A549 (cell line): ENCODE measurements around the gene MYOD1.

Source experiments
- BHLHE40 ChIP-seq: IDR thresholded peaks from 2 replicates; pipeline ENCODE4 v1.6.1; 2012; ENCODE audit warnings: low read depth, low read length, inconsistent platforms
- CEBPB ChIP-seq, 2 experiments: fragments of >200 bp in 1 of 2; sonication (Bioruptor Twin) in 1 of 2; formaldehyde crosslinking in 1 of 2; IDR thresholded peaks; 2 replicates each; pipeline ENCODE4 v1.6.1; 2012 to 2016
- CTCF ChIP-seq: fragments of >200 bp; sonication (Bioruptor Twin); formaldehyde crosslinking; IDR thresholded peaks from 3 replicates; pipeline ENCODE4 v1.5.1; 2016
- EP300 ChIP-seq, 2 experiments: fragments of >200 bp; sonication (Bioruptor Twin); formaldehyde crosslinking; IDR thresholded peaks; 2 replicates in 1 of 2; 3 replicates in 1 of 2; pipeline ENCODE4 v1.6.1; 2016 to 2017
- FOSL2 ChIP-seq, 2 experiments: fragments of 450-650 bp in 1 of 2; fragments of >200 bp in 1 of 2; sonication (Bioruptor Twin) in 1 of 2; formaldehyde crosslinking; IDR thresholded peaks; 2 replicates each; pipeline versions ENCODE4 v1.5.0 to v1.6.1; 2016 to 2020; ENCODE audit warnings: mild to moderate bottlenecking in 1 of 2, moderate library complexity in 1 of 2
- HMGXB4 ChIP-seq: fragments of 250-450 bp; sonication (Bioruptor Pico); IDR thresholded peaks from 2 replicates; pipeline ENCODE4 v1.5.0; 2021; ENCODE audit warnings: mild to moderate bottlenecking, moderate library complexity, borderline replicate concordance
- MAFK ChIP-seq: fragments of 450-650 bp; IDR thresholded peaks from 2 replicates; pipeline ENCODE4 v1.6.1; 2014; ENCODE audit not compliant: partially characterized antibody
- NPAS2 ChIP-seq: fragments of 250-450 bp; sonication (Bioruptor Pico); IDR thresholded peaks from 2 replicates; pipeline ENCODE4 v1.8.0; 2022; ENCODE audit warnings: mild to moderate bottlenecking, moderate library complexity, borderline replicate concordance
- NR3C1 ChIP-seq: fragments of >200 bp; sonication (Bioruptor Twin); formaldehyde crosslinking; IDR thresholded peaks from 3 replicates; pipeline ENCODE4 v1.6.1; 2017
- POLR2A ChIP-seq: IDR thresholded peaks from 2 replicates; pipeline ENCODE4 v1.6.1; 2012; ENCODE audit warnings: mild to moderate bottlenecking, low read length
- RCOR1 ChIP-seq: fragments of 150-350 bp; IDR thresholded peaks from 2 replicates; pipeline ENCODE4 v1.6.1; 2014; ENCODE audit warnings: antibody characterized with exemption, low read length, low read depth
- USF2 ChIP-seq: fragments of 450-650 bp; IDR thresholded peaks from 2 replicates; pipeline ENCODE4 v1.6.1; 2014; ENCODE audit warnings: antibody characterized with exemption

- TF ChIP-seq NR3C1, result no peak
- TF ChIP-seq FOSL2 (IDR thresholded peaks at IDR 0.05), result no peak
- no peak for TF ChIP-seq FOSL2 (CRISPR knock-in tag; IDR thresholded peaks at IDR 0.05)
- TF ChIP-seq RCOR1, result no peak
- no peak for TF ChIP-seq USF2
- no peak for TF ChIP-seq CTCF
- no peak for TF ChIP-seq MAFK
- no peak for TF ChIP-seq NPAS2 (CRISPR knock-in tag)
- TF ChIP-seq POLR2A, result no peak
- no peak for TF ChIP-seq EP300 (IDR thresholded peaks at IDR 0.05)
- TF ChIP-seq HMGXB4, result no peak
- no peak for TF ChIP-seq BHLHE40
- no peak for TF ChIP-seq CEBPB (IDR thresholded peaks at IDR 0.05)
Measured at GRCh38 chr11:17739945-17740338, 20.6 kb downstream of the MYOD1 start.
